GM23338 (cell line): Measurements from ENCODE around the gene SMIM9. TPM values are rescaled to one million over a fixed set of nuclear protein-coding genes. Genes with fewer than 3 reads are reported as not detected.
A peak's percentile ranks its signal among the peaks of the same experiment; 100 is the strongest.

Experiments used
- ATAC-seq: fragments of 200-7000 bp; cut with Tn5 transposase; 3 replicates; pipeline ENCODE4 v1.9.1; 2020
- DNase-seq: peaks from one replicate; pipeline ENCODE4 v3.0.0-alpha.2; 2015; ENCODE audit warnings: low spot score
- H2AFZ ChIP-seq: fragments of 200-600 bp; sonication (generic); 2 replicates; pipeline ENCODE4 v1.8.0; 2016; ENCODE audit warnings: antibody characterized with exemption, mild to moderate bottlenecking, moderate library complexity
- H3F3A ChIP-seq: fragments of 200-600 bp; sonication (generic); replicated peaks from 2 replicates; pipeline ENCODE4 v1.8.0; 2017; ENCODE audit warnings: antibody characterized with exemption, mixed run types, low read depth
- H3K27ac ChIP-seq: fragments of 200-600 bp; sonication (generic); 2 replicates; pipeline ENCODE4 v1.6.1; 2016; ENCODE audit warnings: low read depth
- H3K27me3 ChIP-seq: fragments of 200-600 bp; sonication (generic); 2 replicates; pipeline ENCODE4 v1.8.0; 2016; ENCODE audit warnings: mild to moderate bottlenecking, mixed run types, moderate library complexity; ENCODE audit not compliant: insufficient read depth
- H3K36me3 ChIP-seq: fragments of 200-600 bp; sonication (generic); 2 replicates; pipeline ENCODE4 v1.8.0; 2016; ENCODE audit warnings: mild to moderate bottlenecking; ENCODE audit not compliant: insufficient read depth
- H3K4me1 ChIP-seq: fragments of 200-600 bp; sonication (generic); 2 replicates; pipeline ENCODE4 v1.8.0; 2016; ENCODE audit warnings: mild to moderate bottlenecking, moderate library complexity; ENCODE audit not compliant: insufficient read depth
- H3K4me2 ChIP-seq: fragments of 200-600 bp; sonication (generic); 2 replicates; pipeline ENCODE4 v1.7.1; 2017; ENCODE audit warnings: mixed run types
- H3K4me3 ChIP-seq: fragments of 200-600 bp; sonication (generic); 2 replicates; pipeline ENCODE4 v1.6.1; 2016; ENCODE audit warnings: mixed run types
- H3K79me2 ChIP-seq: fragments of 200-600 bp; sonication (generic); replicated peaks from 2 replicates; pipeline ENCODE4 v1.8.0; 2017; ENCODE audit warnings: mild to moderate bottlenecking; ENCODE audit not compliant: insufficient read depth
- H3K9me2 ChIP-seq: fragments of 200-600 bp; sonication (generic); 2 replicates; pipeline ENCODE4 v1.8.0; 2017; ENCODE audit not compliant: insufficient read depth
- H4K20me1 ChIP-seq: fragments of 200-600 bp; sonication (generic); replicated peaks from 2 replicates; pipeline ENCODE4 v1.8.0; 2017; ENCODE audit warnings: mild to moderate bottlenecking; ENCODE audit not compliant: insufficient read depth
- H3K27ac Mint-ChIP-seq: 2 replicates; pipeline ENCODE4 v1.8.0; 2020; ENCODE audit warnings: inconsistent platforms, mild to moderate bottlenecking, moderate library complexity, mixed read lengths
- H3K27me3 Mint-ChIP-seq: 3 replicates; pipeline ENCODE4 v1.8.0; 2022; ENCODE audit warnings: low read depth, mild to moderate bottlenecking, moderate library complexity, mixed read lengths, inconsistent platforms; ENCODE audit not compliant: insufficient read depth, poor library complexity
- H3K36me3 Mint-ChIP-seq: 3 replicates; pipeline ENCODE4 v1.8.0; 2021; ENCODE audit warnings: low read depth, mild to moderate bottlenecking, inconsistent platforms, moderate library complexity, mixed read lengths
- H3K4me1 Mint-ChIP-seq: 3 replicates; pipeline ENCODE4 v1.8.0; 2020; ENCODE audit warnings: mild to moderate bottlenecking, inconsistent platforms, mixed read lengths
- H3K4me3 Mint-ChIP-seq: 3 replicates; pipeline ENCODE4 v1.8.0; 2021; ENCODE audit warnings: moderate library complexity, mild to moderate bottlenecking, inconsistent platforms, mixed read lengths
- H3K9me3 Mint-ChIP-seq: 3 replicates; pipeline ENCODE4 v1.8.0; 2020; ENCODE audit warnings: moderate library complexity, mild to moderate bottlenecking, inconsistent platforms, mixed read lengths
- CREB1 ChIP-seq: fragments of 250-450 bp; sonication (Bioruptor Pico); IDR thresholded peaks from 2 replicates; pipeline ENCODE4 v1.5.0; 2020; ENCODE audit warnings: low read depth, mild to moderate bottlenecking, moderate library complexity
- EZH2 ChIP-seq: fragments of 200-600 bp; sonication (generic); IDR thresholded peaks from one replicate; pipeline ENCODE4 v1.8.0; 2017; ENCODE audit warnings: antibody characterized with exemption, mild to moderate bottlenecking, low read depth; ENCODE audit not compliant: unreplicated experiment
- EZH2phosphoT487 ChIP-seq: fragments of 200-600 bp; sonication (generic); IDR thresholded peaks from one replicate; pipeline ENCODE4 v1.8.1; 2018; ENCODE audit warnings: antibody characterized with exemption; ENCODE audit not compliant: unreplicated experiment
- JUNB ChIP-seq: IDR thresholded peaks from one replicate; pipeline ENCODE4 v1.6.1; 2016; ENCODE audit warnings: antibody characterized with exemption; ENCODE audit not compliant: unreplicated experiment
- NANOG ChIP-seq: IDR thresholded peaks from 2 replicates; pipeline ENCODE4 v1.6.1; 2016; ENCODE audit warnings: antibody characterized with exemption, borderline replicate concordance
- POLR2AphosphoS5 ChIP-seq: IDR thresholded peaks from 2 replicates; pipeline ENCODE4 v1.6.1; 2016; ENCODE audit warnings: antibody characterized with exemption, low read depth
- STAT1 ChIP-seq: IDR thresholded peaks from one replicate; pipeline ENCODE4 v1.6.1; 2016; ENCODE audit warnings: antibody characterized with exemption; ENCODE audit not compliant: unreplicated experiment
- ZNF114 ChIP-seq: fragments of 250-450 bp; sonication (Bioruptor Pico); IDR thresholded peaks from 2 replicates; pipeline ENCODE4 v1.5.0; 2020; ENCODE audit warnings: mild to moderate bottlenecking, moderate library complexity
- ZNF331 ChIP-seq: fragments of 250-450 bp; sonication (Bioruptor Pico); IDR thresholded peaks from 2 replicates; pipeline ENCODE4 v1.5.0; 2020; ENCODE audit warnings: low read depth, mild to moderate bottlenecking, moderate library complexity
- polyA plus RNA-seq: library from polyadenylated mRNA; unstranded; fragments of >200 nt; fragmentation: Nextera tagmentation; extraction: Ambion mirVana; gene quantifications from 2 replicates; pipeline ENCODE4 v1.2.1, GENCODE V29; 2016
- total RNA-seq: library from RNA; depleted of rRNA; stranded (reverse); fragments of >200 nt; shearing (Covaris generic); gene quantifications from 2 replicates; pipeline ENCODE4 v1.2.3, GENCODE V29; 2014
- TF ChIP-seq, protein P1 (sequence below): fragments of 250-450 bp; sonication (Bioruptor Pico); IDR thresholded peaks from 2 replicates; pipeline ENCODE4 v1.5.0; 2020; ENCODE audit warnings: mild to moderate bottlenecking, moderate library complexity
- TF ChIP-seq, protein P2 (sequence below): IDR thresholded peaks from 2 replicates; pipeline ENCODE4 v1.6.1; 2016; ENCODE audit warnings: antibody characterized with exemption
- TF ChIP-seq, protein P3 (sequence below), 2 experiments: fragments of 200-600 bp in 1 of 2; sonication (generic) in 1 of 2; conservative IDR thresholded peaks; 2 replicates each; pipeline versions ENCODE4 v1.5.1 to v1.6.1; 2016 to 2017; ENCODE audit warnings: antibody characterized with exemption in 2 of 2, low read depth in 2 of 2, mild to moderate bottlenecking in 2 of 2, moderate library complexity in 1 of 2
- TF ChIP-seq, protein P4 (sequence below): IDR thresholded peaks from one replicate; pipeline ENCODE4 v1.6.1; 2018; ENCODE audit warnings: antibody characterized with exemption; ENCODE audit not compliant: unreplicated experiment

The SMIM9 gene
- total and polyA plus RNA-seq, 2 experiments from 2014 or later = not detected

DNA sequence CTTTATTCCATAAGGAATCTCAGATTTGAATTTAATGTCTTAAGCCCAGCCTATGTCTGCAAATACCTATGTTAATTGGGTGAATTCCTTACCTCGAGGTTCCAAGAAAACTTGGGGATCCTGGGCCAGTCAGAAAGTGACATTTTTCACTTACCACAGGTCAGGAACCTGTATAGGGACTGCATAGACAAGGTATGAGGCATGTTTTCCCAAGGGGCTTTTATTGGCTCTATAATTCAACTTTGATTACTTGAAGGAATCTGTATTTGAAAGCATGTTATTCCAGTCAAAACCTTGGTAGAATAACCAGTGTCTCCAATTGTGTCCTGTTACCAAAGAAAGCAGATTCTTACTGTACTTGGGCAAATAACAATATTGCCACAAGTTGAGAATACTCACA, 20.7 kb downstream of the SMIM9 start:
- no peaks in the 10 kb centered on the region for H3K27me3 ChIP-seq
- H2AFZ ChIP-seq = no peak overlapping the region
- no peak overlapping the region for H3K27ac Mint-ChIP-seq
- H3K4me1 Mint-ChIP-seq = peaks cover 17% of the 10 kb centered on the region
- H3K27ac ChIP-seq = 0 out of 2 replicates have a peak overlapping the region, but pooled peaks have one; percentile 7
- H3K79me2 ChIP-seq = no peaks in the 10 kb centered on the region; the same call in 1 of the 2 replicates
- no peaks in the 10 kb centered on the region for H3F3A ChIP-seq
- H3K4me2 ChIP-seq = 0 out of 2 replicates have a peak overlapping the region, but pooled peaks have one; percentile 7
- no peak overlapping the region for H3K4me3 ChIP-seq
- peaks cover 19% of the 10 kb centered on the region for H3K36me3 Mint-ChIP-seq
- peak; percentile 49; the same call in 1 of the 3 replicates for ATAC-seq
- H4K20me1 ChIP-seq = no peaks in the 10 kb centered on the region
- no peak overlapping the region for H3K4me3 Mint-ChIP-seq
- H3K9me3 Mint-ChIP-seq = peaks cover 23% of the 10 kb centered on the region
- TF ChIP-seq ZNF114 (no peak), POLR2AphosphoS5 (no peak), ZNF331 (CRISPR knock-in tag) (no peak), STAT1 (no peak), EZH2phosphoT487 (no peak), JUNB (no peak), NANOG (no peak), EZH2 (no peak), CREB1 (CRISPR knock-in tag) (no peak)
- TF ChIP-seq, protein P1, sequence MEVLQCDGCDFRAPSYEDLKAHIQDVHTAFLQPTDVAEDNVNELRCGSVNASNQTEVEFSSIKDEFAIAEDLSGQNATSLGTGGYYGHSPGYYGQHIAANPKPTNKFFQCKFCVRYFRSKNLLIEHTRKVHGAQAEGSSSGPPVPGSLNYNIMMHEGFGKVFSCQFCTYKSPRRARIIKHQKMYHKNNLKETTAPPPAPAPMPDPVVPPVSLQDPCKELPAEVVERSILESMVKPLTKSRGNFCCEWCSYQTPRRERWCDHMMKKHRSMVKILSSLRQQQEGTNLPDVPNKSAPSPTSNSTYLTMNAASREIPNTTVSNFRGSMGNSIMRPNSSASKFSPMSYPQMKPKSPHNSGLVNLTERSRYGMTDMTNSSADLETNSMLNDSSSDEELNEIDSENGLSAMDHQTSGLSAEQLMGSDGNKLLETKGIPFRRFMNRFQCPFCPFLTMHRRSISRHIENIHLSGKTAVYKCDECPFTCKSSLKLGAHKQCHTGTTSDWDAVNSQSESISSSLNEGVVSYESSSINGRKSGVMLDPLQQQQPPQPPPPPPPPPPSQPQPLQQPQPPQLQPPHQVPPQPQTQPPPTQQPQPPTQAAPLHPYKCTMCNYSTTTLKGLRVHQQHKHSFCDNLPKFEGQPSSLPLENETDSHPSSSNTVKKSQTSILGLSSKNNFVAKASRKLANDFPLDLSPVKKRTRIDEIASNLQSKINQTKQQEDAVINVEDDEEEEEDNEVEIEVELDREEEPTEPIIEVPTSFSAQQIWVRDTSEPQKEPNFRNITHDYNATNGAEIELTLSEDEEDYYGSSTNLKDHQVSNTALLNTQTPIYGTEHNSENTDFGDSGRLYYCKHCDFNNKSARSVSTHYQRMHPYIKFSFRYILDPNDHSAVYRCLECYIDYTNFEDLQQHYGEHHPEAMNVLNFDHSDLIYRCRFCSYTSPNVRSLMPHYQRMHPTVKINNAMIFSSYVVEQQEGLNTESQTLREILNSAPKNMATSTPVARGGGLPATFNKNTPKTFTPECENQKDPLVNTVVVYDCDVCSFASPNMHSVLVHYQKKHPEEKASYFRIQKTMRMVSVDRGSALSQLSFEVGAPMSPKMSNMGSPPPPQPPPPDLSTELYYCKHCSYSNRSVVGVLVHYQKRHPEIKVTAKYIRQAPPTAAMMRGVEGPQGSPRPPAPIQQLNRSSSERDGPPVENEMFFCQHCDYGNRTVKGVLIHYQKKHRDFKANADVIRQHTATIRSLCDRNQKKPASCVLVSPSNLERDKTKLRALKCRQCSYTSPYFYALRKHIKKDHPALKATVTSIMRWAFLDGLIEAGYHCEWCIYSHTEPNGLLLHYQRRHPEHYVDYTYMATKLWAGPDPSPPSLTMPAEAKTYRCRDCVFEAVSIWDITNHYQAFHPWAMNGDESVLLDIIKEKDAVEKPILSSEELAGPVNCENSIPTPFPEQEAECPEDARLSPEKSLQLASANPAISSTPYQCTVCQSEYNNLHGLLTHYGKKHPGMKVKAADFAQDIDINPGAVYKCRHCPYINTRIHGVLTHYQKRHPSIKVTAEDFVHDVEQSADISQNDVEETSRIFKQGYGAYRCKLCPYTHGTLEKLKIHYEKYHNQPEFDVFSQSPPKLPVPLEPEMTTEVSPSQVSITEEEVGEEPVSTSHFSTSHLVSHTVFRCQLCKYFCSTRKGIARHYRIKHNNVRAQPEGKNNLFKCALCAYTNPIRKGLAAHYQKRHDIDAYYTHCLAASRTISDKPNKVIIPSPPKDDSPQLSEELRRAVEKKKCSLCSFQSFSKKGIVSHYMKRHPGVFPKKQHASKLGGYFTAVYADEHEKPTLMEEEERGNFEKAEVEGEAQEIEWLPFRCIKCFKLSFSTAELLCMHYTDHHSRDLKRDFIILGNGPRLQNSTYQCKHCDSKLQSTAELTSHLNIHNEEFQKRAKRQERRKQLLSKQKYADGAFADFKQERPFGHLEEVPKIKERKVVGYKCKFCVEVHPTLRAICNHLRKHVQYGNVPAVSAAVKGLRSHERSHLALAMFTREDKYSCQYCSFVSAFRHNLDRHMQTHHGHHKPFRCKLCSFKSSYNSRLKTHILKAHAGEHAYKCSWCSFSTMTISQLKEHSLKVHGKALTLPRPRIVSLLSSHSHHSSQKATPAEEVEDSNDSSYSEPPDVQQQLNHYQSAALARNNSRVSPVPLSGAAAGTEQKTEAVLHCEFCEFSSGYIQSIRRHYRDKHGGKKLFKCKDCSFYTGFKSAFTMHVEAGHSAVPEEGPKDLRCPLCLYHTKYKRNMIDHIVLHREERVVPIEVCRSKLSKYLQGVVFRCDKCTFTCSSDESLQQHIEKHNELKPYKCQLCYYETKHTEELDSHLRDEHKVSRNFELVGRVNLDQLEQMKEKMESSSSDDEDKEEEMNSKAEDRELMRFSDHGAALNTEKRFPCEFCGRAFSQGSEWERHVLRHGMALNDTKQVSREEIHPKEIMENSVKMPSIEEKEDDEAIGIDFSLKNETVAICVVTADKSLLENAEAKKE (CRISPR knock-in tag) = no peak
- TF ChIP-seq, protein P2, sequence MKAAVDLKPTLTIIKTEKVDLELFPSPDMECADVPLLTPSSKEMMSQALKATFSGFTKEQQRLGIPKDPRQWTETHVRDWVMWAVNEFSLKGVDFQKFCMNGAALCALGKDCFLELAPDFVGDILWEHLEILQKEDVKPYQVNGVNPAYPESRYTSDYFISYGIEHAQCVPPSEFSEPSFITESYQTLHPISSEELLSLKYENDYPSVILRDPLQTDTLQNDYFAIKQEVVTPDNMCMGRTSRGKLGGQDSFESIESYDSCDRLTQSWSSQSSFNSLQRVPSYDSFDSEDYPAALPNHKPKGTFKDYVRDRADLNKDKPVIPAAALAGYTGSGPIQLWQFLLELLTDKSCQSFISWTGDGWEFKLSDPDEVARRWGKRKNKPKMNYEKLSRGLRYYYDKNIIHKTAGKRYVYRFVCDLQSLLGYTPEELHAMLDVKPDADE = no peak
- TF ChIP-seq, protein P3, sequence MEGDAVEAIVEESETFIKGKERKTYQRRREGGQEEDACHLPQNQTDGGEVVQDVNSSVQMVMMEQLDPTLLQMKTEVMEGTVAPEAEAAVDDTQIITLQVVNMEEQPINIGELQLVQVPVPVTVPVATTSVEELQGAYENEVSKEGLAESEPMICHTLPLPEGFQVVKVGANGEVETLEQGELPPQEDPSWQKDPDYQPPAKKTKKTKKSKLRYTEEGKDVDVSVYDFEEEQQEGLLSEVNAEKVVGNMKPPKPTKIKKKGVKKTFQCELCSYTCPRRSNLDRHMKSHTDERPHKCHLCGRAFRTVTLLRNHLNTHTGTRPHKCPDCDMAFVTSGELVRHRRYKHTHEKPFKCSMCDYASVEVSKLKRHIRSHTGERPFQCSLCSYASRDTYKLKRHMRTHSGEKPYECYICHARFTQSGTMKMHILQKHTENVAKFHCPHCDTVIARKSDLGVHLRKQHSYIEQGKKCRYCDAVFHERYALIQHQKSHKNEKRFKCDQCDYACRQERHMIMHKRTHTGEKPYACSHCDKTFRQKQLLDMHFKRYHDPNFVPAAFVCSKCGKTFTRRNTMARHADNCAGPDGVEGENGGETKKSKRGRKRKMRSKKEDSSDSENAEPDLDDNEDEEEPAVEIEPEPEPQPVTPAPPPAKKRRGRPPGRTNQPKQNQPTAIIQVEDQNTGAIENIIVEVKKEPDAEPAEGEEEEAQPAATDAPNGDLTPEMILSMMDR (conservative IDR thresholded peaks at IDR 0.05; ENCODE audit: low read depth in 2 of 2) = no peak
- TF ChIP-seq, protein P4, sequence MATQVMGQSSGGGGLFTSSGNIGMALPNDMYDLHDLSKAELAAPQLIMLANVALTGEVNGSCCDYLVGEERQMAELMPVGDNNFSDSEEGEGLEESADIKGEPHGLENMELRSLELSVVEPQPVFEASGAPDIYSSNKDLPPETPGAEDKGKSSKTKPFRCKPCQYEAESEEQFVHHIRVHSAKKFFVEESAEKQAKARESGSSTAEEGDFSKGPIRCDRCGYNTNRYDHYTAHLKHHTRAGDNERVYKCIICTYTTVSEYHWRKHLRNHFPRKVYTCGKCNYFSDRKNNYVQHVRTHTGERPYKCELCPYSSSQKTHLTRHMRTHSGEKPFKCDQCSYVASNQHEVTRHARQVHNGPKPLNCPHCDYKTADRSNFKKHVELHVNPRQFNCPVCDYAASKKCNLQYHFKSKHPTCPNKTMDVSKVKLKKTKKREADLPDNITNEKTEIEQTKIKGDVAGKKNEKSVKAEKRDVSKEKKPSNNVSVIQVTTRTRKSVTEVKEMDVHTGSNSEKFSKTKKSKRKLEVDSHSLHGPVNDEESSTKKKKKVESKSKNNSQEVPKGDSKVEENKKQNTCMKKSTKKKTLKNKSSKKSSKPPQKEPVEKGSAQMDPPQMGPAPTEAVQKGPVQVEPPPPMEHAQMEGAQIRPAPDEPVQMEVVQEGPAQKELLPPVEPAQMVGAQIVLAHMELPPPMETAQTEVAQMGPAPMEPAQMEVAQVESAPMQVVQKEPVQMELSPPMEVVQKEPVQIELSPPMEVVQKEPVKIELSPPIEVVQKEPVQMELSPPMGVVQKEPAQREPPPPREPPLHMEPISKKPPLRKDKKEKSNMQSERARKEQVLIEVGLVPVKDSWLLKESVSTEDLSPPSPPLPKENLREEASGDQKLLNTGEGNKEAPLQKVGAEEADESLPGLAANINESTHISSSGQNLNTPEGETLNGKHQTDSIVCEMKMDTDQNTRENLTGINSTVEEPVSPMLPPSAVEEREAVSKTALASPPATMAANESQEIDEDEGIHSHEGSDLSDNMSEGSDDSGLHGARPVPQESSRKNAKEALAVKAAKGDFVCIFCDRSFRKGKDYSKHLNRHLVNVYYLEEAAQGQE = no peak
- peak; percentile 56 for DNase-seq
- H3K4me1 ChIP-seq = peaks cover 30% of the 10 kb centered on the region
- H3K36me3 ChIP-seq = no peaks in the 10 kb centered on the region
- no peaks in the 10 kb centered on the region for H3K9me2 ChIP-seq
- H3K27me3 Mint-ChIP-seq = no peaks in the 10 kb centered on the region
